ENCODE data around the gene ASNS. TPM values are rescaled to one million over a fixed set of nuclear protein-coding genes. Genes with fewer than 3 reads are reported as not detected.

The ASNS gene
- total and polyA plus RNA-seq, 2 of the 4 experiments (the other 2 are of a cell fraction) = 36.6 to 39.4 TPM

- Histone ChIP-seq H3K4ac (ENCODE audit: low read depth, low read length) (no peak overlapping the region), H3K4me2 (ENCODE audit: low read depth, low read length) (no peak overlapping the region), H2BK15ac (ENCODE audit: low read depth, low read length) (no peak overlapping the region), H2BK20ac (ENCODE audit: low read depth, low read length) (no peak overlapping the region), H4K8ac (ENCODE audit: low read depth in 2 of 2, low read length in 2 of 2) (no peak overlapping the region), H3K18ac (ENCODE audit: low read depth, low read length) (no peak overlapping the region), H3K56ac (ENCODE audit: extremely low read depth, insufficient read depth, low read length) (no peak overlapping the region), H3K4me1 (ENCODE audit: control insufficient read depth, insufficient read depth, low read length) (no peaks in the 10 kb centered on the region), H4K5ac (ENCODE audit: low read depth, low read length) (no peak overlapping the region), H3K9ac (ENCODE audit: low read depth, low read length) (no peak overlapping the region), H3K23ac (ENCODE audit: low read depth, low read length) (no peak overlapping the region), H2BK120ac (ENCODE audit: low read depth, low read length) (no peak overlapping the region), H3K27ac (ENCODE audit: insufficient read depth, low read length) (no peak overlapping the region), H3K9me3 (ENCODE audit: control insufficient read depth, insufficient read depth, low read length) (no peaks in the 10 kb centered on the region), H3K79me1 (ENCODE audit: low read depth in 1 of 2, low read length in 2 of 2) (no peaks in the 10 kb centered on the region), H2AK5ac (ENCODE audit: low read depth, low read length) (no peak overlapping the region), H3K4me3 (ENCODE audit: insufficient read depth, low read depth, low read length) (no peak overlapping the region), H3K14ac (replicated peaks; ENCODE audit: low read depth, low read length) (no peak overlapping the region), H2AK9ac (replicated peaks; ENCODE audit: low read depth, low read length, poor library complexity) (no peak overlapping the region), H2BK5ac (ENCODE audit: low read depth, low read length, poor library complexity, severe bottlenecking) (no peak overlapping the region), H3K36me3 (ENCODE audit: control insufficient read depth, insufficient read depth, low read length) (peaks cover 7% of the 10 kb centered on the region; the same call in 1 of the 2 replicates), H4K20me1 (ENCODE audit: insufficient read depth, low read length) (no peaks in the 10 kb centered on the region), H3K9me1 (ENCODE audit: insufficient read depth, low read length) (no peaks in the 10 kb centered on the region), H3K27me3 (ENCODE audit: control insufficient read depth, insufficient read depth, low read length) (0 out of 2 replicates have a peak, but pooled peaks cover 2% of the 10 kb centered on the region), H4K91ac (ENCODE audit: insufficient read depth, low read depth, low read length) (no peak overlapping the region), H2AFZ (replicated peaks; ENCODE audit: low read length, poor library complexity) (no peak overlapping the region)
- TF ChIP-seq MAZ (IDR thresholded peaks at IDR 0.05; ENCODE audit: borderline replicate concordance, low read depth, low read length) = no peak
- no peak for TF ChIP-seq CHD1 (IDR thresholded peaks at IDR 0.05; ENCODE audit: low read depth, low read length)
- no peak for TF ChIP-seq CTCF (conservative IDR thresholded peaks at IDR 0.05; ENCODE audit: low read depth, low read length)
- no peak for TF ChIP-seq RAD21 (IDR thresholded peaks at IDR 0.05; ENCODE audit: low read length)
- in situ Hi-C loops (cut with MboI; ENCODE audit: low sequenced_read_pairs) (loop anchor here (25.0 kb wide), 1 partner anchor 1935 kb away; no protein-coding TSS in a partner anchor), dilution Hi-C loops (cut with HindIII; ENCODE audit: low sequenced_read_pairs, unreplicated experiment) (no loop called here), intact Hi-C loops (cut with micrococcal nuclease) (loop anchor here (10.0 kb wide), 1 partner anchor 167 kb away; no protein-coding TSS in a partner anchor)
- 27% methylated on average over 3 of the region's 5 CpGs; no CpG with 5 or more reads in 1 of the 2 experiments for WGBS, 2 experiments (ENCODE audit: extremely low coverage in 2 of 2, insufficient read length in 1 of 2)
- BruUV-seq (replicated peaks) = no TSS peak
- DNase-seq (no peak), ATAC-seq (ENCODE audit: low read depth) (no peak)
- ChIA-PET CTCF (no interaction called here), POLR2A (ENCODE audit: unreplicated experiment) (interaction anchor here (1.5 kb wide), 1 partner anchor 25 kb away, joined by 6 read pairs; the partner anchor contains the start of gene ASNS)
These were observed 24.4 kb downstream of the ASNS start for GRCh38 chr7:97847791-97848190.

All from IMR-90 (cell line).